Hepatocyte (in vitro differentiated cells): ENCODE data around the gene GRK5.

Experiments
- CTCF ChIP-seq: fragments of 200-600 bp; sonication (generic); IDR thresholded peaks from 2 replicates; pipeline ENCODE4 v1.5.1; 2016; ENCODE audit warnings: antibody characterized with exemption, mild to moderate bottlenecking; ENCODE audit not compliant: poor library complexity
- EZH2 ChIP-seq: fragments of 200-600 bp; sonication (generic); IDR thresholded peaks from 2 replicates; pipeline ENCODE4 v1.6.1; 2016; ENCODE audit warnings: antibody characterized with exemption, mild to moderate bottlenecking, borderline replicate concordance

- TF ChIP-seq EZH2 (no peak), CTCF (no peak)
Observed at GRCh38 chr10:119278126-119278709, 70.8 kb downstream of the GRK5 start.
